Measurements from ENCODE around the gene ASCL5.

GRCh38 chr1:201094832-201095231, 32.2 kb downstream of the ASCL5 start:
- TF ChIP-seq POLR2A (IDR thresholded peaks at IDR 0.05) (no peak), CTCF (IDR thresholded peaks at IDR 0.05) (no peak)

All from vagina (tissue), 2 donors.